ENCODE results near the gene ECSCR.

The ECSCR gene

DNA sequence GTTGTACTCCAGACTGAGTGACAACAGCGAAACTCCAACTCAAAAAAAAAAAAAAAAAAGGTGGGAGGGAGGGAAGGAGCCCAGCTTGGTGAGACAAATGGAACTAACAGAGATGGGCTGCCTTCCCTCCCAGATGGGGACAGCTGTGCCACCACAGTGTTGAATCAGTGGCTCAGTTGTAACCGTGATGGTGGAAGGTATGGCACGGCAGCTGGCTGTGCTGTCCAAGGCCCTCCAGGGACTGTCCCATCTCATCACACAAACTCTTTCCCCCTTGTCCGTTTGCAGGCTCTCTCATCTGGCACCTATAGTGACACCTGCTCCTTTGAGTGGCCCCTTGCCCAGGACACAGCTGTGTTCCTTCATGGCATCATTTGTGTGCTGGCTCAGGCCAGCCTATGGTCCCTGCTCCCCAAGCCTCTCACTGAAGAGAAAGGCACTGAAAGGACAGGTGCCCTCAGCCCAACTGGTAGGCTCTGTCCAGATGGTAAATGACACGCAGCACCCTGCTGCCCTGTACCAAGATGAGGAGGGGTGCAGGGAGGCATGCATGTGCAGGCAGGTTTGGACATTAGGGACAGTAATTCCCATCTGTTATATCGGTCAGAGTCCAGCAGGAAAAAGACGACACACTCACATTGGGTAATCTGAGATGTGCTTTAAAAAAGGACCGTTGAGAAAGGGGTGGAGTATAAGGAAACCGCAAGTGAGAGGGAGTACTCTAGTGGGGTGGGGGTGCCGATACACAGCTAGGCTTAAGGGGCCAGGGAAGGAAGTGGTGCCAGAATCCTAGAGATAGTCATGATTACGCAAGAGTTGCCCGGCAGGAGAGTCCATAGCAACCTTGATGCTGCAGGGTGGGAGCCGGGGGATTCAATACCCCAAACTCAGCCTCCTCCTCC lies 12.6 kb upstream of the ECSCR start:
- no peak for DNase-seq (ENCODE audit: low read depth, low spot score)

DNA sequence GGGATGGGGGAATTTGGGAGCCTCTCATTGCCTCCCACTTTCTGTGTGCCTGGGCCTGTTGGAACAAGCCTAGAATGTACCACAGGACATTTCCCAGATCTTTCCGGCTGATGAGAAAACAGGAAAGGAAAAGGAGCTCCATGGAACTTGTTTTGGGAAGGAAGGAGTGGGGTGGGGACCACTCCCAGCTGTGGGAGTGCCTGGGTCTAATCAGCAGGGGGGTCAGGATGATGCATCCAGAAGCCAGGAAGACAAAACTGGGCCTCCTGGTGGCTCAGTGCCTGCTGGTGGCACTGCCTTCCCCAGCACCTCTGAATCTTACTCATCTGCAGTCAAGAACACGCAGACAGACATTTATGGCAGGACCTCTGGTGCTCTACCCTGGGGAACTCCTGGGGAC lies 11.0 kb upstream of the ECSCR start:
- DNase-seq (ENCODE audit: low read depth, low spot score) = no peak

DNA sequence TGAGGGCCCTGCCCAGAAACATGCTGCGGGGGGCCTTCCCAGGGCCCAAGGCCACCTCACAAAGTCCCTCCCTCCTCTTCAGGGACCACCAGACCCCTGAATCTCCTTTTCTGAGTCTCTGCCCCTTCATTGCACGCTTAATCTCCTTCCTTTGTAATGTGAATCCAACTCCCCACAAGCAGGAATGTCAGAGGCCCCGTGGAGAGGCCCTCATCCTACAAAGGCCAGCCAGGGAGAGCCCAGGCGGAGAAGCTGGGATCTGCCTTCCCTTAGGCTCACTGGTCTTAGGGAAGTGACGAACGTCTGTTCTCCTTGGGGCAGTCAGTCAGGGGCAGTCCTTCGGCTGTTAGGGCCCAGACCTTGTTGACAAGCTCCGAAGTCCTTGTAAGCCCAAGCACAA lies 10.6 kb upstream of the ECSCR start:
- DNase-seq (ENCODE audit: low read depth, low spot score) = peak; percentile 89

DNA sequence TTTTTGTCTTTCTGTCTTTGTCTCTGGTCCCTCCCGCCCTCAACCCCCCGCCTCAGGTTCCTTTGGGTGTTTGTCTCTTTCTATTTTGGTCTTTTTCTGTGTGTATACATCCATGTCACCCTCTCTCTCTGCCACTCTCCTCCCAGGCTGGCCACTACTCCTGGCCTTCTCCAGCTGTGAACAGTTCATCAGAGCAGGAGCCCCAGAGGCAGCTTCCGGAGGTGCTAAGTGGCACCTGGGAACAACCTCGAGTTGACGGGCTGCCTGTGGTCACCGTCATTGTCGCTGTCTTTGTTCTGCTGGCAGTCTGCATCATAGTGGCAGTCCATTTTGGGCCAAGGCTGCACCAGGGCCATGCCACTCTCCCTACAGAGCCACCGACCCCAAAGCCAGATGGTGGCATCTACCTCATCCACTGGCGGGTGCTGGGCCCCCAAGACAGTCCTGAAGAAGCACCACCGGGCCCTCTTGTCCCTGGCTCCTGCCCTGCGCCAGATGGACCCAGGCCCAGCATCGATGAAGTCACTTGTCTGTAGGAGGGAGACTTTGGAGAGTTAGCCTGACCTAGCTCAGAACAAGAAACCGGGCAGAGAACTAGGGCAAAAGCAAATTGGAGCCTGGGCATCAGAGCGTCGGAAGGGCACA lies 10.0 kb upstream of the ECSCR start:
- peak; percentile 28 for DNase-seq (ENCODE audit: low read depth, low spot score)

DNA sequence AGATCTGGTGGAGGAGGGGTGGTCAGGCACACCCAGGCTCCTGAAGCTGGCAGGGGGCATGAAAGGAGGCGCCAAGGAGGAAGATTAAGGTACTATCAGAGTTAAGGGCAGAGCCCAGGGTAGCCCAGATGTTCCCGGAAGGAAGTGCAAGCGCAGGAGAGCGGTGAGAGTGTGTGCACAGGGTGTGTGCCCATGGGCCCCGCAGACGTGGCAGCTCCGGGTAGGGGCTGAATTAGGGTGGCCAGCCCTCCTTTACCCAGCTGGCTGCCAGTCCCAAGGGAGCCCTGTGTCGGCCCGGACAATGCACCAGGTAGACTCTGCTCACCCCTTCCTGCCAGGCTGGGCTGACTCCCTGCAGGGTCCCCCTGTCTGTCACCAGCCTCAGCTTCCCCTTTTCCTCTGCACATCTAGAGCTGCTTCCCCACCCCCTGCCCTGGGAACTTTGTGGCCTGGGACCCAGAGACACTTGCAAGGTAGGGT lies 8.3 kb upstream of the ECSCR start, which contains the start of gene SMIM33:
Gene SMIM33, plus strand, starts transcription at position 184 of the 480 bp plus-strand sequence. Its CDS starts 118 bp downstream, at position 302.
- no peak for DNase-seq (ENCODE audit: low read depth, low spot score)

DNA sequence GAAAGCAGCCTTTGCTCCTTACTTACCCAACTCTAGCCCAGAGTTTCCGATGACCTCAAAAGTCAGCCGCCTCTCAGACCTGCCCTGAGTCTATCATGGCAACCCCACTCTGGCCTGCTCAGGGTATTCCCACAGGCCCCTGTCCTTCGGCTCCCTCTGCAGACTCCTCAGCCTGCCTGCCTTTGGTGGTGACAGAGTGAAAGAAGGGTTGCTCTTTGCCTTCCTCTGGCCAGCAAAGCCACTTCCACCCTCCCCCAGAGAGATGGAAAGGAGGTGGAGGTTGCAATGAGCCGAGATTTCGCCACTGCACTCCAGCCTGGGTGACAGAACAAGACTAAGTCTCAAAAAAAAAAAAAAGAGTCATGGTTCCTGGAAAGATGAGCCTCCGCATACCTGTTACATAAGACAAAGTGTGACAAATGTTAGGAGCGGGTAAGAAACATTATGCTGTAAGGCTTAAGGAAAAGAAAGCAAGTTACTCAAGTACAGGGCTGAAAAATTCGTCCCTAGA lies 5.9 kb upstream of the ECSCR start:
- peak; percentile 32 for DNase-seq (ENCODE audit: low read depth, low spot score)

DNA sequence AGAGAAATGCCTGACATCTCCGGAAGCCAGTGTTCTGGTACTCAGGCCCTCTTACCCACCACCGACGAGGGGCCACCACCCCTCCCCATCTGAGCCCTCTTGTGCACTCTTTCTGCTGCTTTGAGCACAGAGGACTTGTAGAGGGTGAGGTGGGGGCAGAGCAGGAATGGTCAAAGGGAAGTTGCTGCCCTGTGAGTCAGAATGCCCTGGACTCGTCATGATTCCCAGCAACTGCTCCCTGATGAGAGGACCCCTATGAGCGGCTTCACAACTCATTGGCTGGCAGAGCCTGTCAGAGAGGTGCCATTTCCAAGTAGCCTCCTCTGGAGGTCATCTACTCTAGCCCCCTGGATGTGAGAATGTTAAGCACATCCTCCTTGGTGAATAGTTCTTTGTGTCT lies 845 bp downstream of the ECSCR start:
- DNase-seq (ENCODE audit: low read depth, low spot score) = no peak

DNA sequence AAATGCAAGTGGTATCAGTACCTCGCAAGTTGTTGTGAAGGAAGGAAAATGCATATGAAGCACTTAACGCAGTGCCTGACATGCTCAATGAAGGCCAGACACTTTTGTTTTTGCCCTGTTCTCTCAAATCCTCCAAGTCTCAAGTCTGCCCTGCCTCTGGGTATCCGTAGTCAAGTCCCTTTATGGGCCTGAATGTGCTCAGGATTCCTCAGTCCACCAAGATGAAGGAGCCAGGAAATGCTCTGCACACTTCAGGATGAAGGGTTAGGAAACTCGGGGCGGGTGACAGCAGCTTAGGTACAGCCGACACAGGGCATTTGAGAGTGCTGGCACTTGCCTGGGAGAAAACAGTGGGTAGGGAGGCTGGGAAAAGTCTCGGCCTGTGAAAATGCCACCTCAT lies 1.4 kb downstream of the ECSCR start:
- DNase-seq (ENCODE audit: low read depth, low spot score) = no peak

DNA sequence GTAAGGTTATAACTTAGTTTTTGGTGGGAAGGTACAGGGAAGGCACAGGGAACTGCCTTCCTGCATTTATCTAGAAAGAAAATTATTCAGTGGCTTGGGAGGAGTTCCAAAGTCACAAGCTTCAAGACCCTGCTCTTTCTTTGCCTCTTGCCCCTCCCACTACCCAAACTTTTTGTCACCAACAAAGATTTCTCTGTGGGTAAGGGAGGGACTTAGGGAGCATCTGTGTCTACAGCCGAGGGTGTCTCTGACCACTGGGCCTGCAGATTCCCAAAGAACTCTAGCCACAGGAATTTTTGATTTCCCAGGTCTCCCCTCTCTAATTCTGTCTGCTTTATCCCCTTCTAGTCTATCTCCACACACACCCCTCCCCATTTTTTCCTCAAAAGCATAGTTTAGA lies 2.1 kb downstream of the ECSCR start:
- DNase-seq (ENCODE audit: low read depth, low spot score) = no peak

DNA sequence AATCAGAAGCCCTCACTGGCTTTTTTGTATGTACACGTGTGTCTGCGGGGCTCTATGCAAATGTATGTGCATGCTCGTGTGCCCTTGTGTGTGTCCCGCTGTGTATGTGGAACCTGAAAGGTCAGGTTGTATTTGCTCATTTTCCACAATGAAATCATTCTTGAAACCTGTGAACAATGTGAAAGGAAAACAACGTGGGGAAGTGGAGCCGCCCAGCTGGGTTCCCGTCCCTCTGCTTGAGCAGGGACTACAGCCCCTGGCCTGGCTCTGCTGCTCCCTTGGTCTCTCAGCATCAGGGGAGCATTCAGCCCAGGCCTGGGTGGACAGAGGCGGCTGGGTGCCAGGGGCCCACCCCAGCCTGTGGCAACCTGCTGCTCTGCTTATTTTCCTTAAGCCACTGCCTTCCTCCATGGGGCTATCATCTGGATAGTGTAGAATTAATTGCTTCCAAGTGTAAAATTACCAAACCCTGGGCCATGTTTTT lies 3.0 kb downstream of the ECSCR start:
- peak; percentile 18 for DNase-seq (ENCODE audit: low read depth, low spot score)

DNA sequence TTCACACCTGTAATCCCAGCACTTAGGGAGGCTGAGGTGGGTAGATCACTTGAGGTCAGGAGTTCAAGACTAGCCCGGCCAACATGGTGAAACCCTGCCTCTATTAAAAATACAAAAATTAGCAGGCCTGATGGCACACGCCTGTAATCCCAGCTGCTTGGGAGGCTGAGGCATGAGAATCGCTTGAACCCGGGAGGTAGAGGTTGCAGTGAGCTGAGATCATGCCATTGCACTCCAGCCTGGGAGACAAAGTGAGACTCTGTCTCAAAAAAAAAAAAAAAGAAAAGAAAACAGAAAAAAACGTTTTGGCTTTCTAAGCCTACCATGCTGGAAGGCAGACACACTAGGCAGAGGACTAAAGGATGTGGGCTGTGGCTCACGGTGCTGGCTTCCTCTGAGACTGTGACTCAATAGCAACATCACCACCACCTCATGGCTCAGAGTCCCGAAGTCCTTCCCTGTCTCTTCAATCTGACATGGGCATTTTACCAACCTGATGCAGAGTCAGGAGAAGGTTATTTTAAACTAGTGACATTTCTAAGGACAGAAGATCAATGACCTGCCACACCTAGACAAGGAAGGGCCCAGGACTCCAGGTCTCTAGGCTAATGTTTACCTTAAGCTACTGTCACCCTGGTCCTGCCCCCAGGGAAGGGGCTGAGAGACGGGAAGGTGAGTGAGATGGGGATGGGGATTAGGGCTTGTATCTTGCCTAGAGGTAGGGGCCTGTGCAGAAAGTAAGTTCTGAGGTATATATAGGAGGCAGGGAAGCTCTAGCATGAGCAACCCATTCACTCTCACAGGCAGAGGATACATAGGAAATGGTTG lies 3.7 kb downstream of the ECSCR start:
- DNase-seq (ENCODE audit: low read depth, low spot score) = peak; percentile 45

DNA sequence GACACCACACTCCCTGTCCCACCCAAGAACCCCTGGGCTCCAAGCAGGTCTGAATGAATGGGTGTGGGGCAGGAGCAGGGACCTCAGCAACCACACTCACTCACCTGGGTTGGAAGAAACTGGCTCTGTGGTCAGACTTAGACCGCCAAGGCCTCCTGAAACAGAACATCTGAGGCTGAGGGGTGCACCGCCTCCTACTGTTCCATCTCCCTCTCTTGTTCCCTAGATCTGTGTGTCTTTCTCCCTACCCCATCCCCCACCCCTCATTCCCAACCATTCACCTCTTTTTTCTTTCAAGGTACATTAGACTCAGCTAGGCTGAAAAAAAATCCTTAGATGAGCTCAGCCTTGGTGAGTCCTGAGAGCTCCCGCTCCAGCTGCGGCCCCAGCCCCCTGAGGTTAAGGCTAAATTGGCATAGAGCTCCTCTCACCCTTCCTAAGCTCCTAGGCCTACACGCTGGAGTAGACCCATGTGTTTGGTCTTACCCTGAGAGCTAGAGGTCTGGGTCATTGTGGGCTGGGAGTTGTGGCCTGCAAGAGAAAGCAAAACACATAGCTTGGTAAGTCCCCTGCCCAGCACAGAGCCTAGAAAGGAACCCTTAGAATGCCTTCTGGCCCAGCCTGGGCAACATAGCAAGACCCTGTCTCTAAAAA lies 4.8 kb downstream of the ECSCR start:
- DNase-seq (ENCODE audit: low read depth, low spot score) = no peak

DNA sequence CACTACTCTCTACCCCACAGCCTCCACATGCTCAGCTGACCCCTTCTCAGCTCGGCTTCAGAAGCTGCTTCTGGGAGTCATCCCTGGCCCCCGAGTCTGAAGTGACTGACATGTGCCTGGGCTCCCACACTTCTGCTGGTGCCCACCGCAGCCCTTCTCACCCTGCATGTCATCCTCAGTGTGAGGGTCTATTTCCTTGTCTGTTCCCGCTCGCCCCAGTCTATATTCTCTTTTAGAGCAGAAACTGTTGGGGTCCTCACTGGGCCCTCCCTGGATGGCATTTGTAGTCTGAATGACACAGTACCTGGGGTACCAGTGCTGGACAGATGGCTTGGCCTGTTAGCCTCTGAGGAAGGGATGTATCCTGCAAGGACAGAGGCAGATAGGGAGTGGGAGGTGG lies 5.3 kb downstream of the ECSCR start:
- no peak for DNase-seq (ENCODE audit: low read depth, low spot score)

DNA sequence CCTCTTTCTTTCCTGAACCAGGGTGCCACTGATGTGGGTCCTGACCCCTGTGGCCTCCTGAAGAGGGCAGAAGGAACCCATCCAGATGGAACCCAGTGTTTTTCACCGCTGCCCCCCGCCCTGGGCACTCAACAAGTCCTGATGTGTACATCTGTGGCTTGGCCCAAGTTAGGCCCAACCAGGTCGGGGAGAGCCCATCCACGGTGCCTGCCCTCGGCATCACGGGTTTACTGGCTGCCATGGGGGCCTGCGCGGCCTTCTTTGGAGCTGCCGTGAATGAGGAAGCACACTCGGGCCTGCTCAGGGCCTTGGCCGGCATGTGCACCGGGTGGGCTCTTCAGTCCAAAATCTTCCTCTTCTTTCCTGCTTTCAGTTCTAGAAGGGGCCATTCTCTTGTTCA lies 5.8 kb downstream of the ECSCR start:
- no peak for DNase-seq (ENCODE audit: low read depth, low spot score)

DNA sequence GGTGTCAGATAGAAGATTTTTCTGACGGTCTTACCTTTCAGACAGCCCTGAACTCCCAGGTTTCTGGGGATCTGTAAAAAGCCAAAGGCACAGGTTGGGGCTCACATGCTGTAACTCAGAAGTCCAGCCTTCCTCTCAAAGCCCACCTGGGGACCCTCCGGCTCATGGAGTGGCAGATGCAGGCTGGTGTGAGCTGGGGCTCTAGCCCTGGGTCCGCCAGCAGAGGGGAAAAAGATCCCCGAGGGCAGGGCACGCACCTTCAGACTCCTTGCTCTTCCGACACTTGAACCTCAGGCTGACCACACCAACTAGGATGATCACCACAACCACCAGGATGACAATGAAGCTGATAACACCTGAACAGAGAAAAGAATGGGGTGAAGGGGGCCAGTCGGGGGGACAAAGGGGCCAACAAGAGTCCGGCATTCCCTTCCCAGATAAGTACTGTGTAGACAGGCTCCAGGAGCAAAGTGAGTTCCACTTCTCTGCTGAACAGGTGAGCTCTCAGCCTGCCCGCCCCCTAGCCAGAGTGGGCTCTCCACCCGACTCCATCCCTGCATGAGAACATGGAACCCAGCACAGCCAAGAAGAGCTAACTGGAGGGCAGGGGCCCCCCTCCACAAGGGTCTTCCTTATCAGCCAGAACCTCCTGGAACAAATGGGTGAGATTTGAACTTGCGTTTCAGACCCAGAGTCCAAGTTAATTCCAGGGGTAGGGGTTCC lies 7.8 kb downstream of the ECSCR start:
- no peak for DNase-seq (ENCODE audit: low read depth, low spot score)

DNA sequence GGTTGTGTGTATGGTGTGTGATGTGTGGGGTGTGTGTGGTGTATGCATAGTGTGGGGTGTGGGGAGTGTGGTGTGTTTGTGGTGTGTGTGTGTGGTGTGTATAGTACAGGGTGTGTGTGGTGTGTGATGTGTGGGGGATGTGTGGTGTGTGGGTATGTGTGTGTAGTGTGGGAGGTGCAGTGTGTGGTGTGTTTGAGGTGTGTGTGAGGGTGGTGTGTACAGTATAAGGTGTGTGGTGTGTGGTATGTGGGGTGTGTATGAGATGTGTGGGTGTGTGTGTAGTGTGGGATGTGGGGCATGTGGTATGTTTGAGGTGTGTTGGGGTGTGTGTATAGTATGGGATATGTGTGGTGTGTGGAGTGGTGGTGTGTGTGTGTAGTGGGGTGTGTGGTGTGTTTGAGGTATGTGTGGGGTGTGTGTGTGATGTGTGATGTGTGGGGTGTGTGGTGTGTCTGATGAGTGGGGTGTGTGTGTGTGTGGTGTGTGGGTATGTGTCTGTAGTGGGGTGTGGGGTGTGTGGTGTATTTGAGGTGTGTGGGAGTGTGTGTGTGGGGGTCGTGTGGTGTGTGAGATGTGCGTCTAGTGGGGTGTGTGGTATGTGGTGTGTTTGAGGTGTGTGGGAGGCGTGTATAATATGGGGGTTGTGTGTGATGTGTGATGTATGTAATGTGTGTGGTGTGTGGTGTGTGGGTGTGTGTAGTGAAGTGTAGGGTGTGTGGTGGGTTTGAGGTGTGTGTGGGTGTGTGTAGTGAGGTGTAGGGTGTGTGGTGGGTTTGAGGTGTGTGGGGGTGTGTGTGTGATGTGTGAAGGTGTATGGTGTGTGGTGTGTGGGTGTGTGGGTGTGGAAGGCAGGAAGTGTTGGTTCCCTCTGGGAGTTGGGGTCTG lies 8.6 kb downstream of the ECSCR start:
- no peak for DNase-seq (ENCODE audit: low read depth, low spot score)

DNA sequence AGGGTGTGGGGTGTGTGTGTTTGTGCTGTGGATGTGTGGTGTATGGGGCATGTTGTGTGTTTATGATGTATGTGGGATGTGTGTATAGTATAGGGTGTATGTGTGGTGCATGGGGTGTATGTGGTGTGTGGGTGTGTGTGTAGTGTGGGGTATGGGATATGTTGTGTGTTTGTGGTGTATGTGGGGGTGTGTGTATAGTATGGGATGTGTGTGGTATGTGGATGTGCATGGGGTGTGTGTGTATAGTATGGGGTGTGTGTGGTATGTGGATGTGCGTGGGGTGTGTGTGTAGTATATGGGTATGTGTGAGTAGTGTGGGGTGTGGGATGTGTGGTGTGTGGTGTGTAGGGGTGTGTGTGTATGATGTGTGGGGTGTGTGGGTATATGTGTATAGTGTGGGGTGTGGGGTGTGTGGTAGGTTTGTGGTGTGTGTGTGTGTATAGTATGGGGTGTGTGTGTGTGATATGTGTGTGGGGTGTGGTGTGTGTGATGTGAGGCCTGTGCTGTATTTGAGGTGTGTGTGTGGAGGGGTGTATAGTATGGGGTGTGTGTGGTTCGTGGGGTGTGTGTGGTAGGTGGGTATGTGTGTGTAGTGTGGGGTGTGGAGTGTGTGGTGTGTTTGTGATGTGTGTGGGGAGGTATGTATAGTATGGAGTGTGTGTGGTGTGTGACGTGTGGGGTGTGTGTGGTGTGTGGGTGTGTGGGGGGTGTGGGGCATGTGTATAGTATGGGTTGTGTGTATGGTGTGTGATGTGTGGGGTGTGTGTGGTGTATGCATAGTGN lies 10.5 kb downstream of the ECSCR start:
- no peak for DNase-seq (ENCODE audit: low read depth, low spot score)

DNA sequence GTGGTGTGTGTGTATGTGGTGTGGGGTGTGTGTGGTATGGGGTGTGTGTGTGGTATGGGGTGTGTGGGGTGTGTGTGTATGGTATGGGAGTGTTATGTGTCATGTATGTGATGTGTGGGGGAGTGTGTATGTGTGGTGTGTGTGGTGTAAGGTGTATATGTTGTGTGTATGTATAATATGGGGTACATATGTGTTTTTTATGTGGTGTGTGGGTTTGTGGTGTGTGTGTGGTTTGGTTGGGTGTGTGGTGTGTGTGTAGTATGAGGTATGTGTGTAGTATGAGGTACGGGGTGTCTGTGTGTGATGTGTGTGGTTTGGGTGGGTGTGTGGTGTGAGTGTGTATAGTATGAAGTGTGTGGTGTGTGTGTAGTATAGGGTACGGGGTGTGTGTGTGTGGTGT lies 11.4 kb downstream of the ECSCR start:
- DNase-seq (ENCODE audit: low read depth, low spot score) = no peak

All from ELF-1 (cell line).